ENCODE results near the gene OR1F1. TPM values are rescaled to one million over a fixed set of nuclear protein-coding genes. Genes with fewer than 3 reads are reported as not detected.

OR1F1 gene
- total and polyA plus RNA-seq, 2 donors (not counting 1 experiment from before 2014, with no cell fraction given): not detected

DNA sequence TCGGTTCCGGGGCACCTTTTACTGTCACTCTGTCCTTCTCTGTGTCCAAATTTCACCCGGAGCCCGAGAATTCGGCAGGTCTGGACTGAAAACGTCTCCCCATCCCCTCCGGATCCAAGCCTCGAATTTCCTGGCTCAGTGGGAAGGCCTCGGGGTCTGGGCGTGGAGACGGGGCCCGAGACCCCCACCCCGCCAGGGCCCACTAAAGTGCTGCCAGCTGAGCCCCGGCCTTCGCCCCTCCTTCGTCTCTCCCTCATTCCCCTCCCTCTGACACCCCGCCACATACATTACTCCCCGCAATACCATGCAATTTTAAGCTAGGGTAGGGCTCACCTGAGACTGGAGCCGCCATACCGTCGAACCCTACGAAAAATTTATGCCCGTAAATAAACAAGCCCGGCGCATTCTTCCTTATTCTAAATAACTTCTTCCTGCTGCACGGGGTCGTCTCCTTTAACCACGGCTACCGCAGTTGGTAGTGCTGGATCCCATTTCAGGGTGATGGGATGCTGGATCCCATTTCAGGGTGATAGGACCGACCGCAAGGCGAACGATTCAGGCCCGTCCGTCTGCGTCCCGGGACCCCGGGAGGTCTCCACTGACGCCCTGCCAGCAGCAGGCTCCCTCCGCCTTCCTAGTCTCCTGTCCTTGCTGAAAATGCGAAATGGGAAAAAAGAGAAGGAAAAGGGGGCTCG is 4.4 kb upstream of the OR1F1 start:
- 8% methylated on average over 31 of the region's 42 CpGs for WGBS (ENCODE audit: insufficient coverage)
- Histone ChIP-seq H3K79me2 (ENCODE audit: control insufficient read depth, insufficient read depth, low read length) (no peaks in the 10 kb centered on the region), H3K4me3 (ENCODE audit: control extremely low read depth in 1 of 5, extremely low read depth in 1 of 5, insufficient read depth in 1 of 5, low read depth in 2 of 5, low read length in 4 of 5) (peak overlapping the region in 4 of 5 experiments; percentile 11 to 38 (median 28)), H3K27ac (ENCODE audit: low read length in 2 of 2) (no peak overlapping the region), H3K27me3 (replicated peaks in 1 of 4; ENCODE audit: control extremely low read depth in 1 of 4, control insufficient read depth in 3 of 4, insufficient read depth in 4 of 4, low read length in 3 of 4) (peaks cover 0 to 94% (median 58%) of the 10 kb centered on the region in 4 experiments), H3K36me3 (replicated peaks in 1 of 2; ENCODE audit: control extremely low read depth in 1 of 2, control insufficient read depth in 1 of 2, extremely low read depth in 1 of 2, insufficient read depth in 2 of 2, low read length in 1 of 2) (no peaks in the 10 kb centered on the region), H2AFZ (ENCODE audit: insufficient read depth, low read depth, low read length, poor library complexity, severe bottlenecking) (peak overlapping the region; percentile 17), H3K4me1 (ENCODE audit: control insufficient read depth in 2 of 2, insufficient read depth in 2 of 2, low read length in 2 of 2) (peaks cover 22 to 23% of the 10 kb centered on the region in 2 donors), H3K4me2 (replicated peaks; ENCODE audit: low read depth, low read length, poor library complexity, severe bottlenecking) (peak overlapping the region; percentile 57), H3K9ac (ENCODE audit: low read length) (peak overlapping the region; percentile 1), H3K9me3 (ENCODE audit: control extremely low read depth in 1 of 3, control insufficient read depth in 2 of 3, insufficient read depth in 1 of 3, low read length in 2 of 3) (peaks cover 0 to 53% (median 2%) of the 10 kb centered on the region in 3 donors), H4K20me1 (ENCODE audit: control insufficient read depth, insufficient read depth, low read length, poor library complexity, severe bottlenecking) (no peaks in the 10 kb centered on the region)
- intact Hi-C loops (cut with micrococcal nuclease): no loop called here
- POLR2A ChIA-PET: no interaction called here
- Mint-ChIP-seq H3K4me1 (peaks cover 27% of the 10 kb centered on the region), H3K9me3 (ENCODE audit: insufficient read depth) (no peaks in the 10 kb centered on the region), H3K27ac (no peak overlapping the region), H3K27me3 (peaks cover 77% of the 10 kb centered on the region), H3K4me3 (peak overlapping the region; percentile 73)
- TF ChIP-seq, protein P1, sequence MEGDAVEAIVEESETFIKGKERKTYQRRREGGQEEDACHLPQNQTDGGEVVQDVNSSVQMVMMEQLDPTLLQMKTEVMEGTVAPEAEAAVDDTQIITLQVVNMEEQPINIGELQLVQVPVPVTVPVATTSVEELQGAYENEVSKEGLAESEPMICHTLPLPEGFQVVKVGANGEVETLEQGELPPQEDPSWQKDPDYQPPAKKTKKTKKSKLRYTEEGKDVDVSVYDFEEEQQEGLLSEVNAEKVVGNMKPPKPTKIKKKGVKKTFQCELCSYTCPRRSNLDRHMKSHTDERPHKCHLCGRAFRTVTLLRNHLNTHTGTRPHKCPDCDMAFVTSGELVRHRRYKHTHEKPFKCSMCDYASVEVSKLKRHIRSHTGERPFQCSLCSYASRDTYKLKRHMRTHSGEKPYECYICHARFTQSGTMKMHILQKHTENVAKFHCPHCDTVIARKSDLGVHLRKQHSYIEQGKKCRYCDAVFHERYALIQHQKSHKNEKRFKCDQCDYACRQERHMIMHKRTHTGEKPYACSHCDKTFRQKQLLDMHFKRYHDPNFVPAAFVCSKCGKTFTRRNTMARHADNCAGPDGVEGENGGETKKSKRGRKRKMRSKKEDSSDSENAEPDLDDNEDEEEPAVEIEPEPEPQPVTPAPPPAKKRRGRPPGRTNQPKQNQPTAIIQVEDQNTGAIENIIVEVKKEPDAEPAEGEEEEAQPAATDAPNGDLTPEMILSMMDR (IDR thresholded peaks at IDR 0.05): no peak
- no peak for TF ChIP-seq EZH2 (IDR thresholded peaks at IDR 0.05; ENCODE audit: borderline replicate concordance, insufficient read depth, low read depth, low read length, poor library complexity, severe bottlenecking)
- DNase-seq: peak; percentile 47
- ATAC-seq (ENCODE audit: low read depth): no peak
- CTCF ChIA-PET: interaction anchor here (0.6 to 2.0 kb wide), 3 partner anchors 11 to 18 kb away, joined by 3 to 5 read pairs (median 3); no protein-coding TSS in a partner anchor
